CD4-positive, alpha-beta T cell (primary cell): Measurements from ENCODE around the gene LARGE1. TPM values are rescaled to one million over a fixed set of nuclear protein-coding genes. Genes with fewer than 3 reads are reported as not detected.
A peak's percentile ranks its signal among the peaks of the same experiment; 100 is the strongest.

Experiments used
- ATAC-seq: fragments of 200-7000 bp; cut with Tn5 transposase; one replicate; pipeline ENCODE4 v1.10.0; 2022; ENCODE audit warnings: mild to moderate bottlenecking; ENCODE audit not compliant: poor library complexity
- CTCF ChIA-PET: fragments of 350-600 bp; sonication (Branson Sonifier 250); formaldehyde crosslinking; loops from one replicate; lab custom pipeline; 2021; ENCODE audit warnings: antibody characterized with exemption, inconsistent platforms; lab: Charles Lee
- POLR2A ChIA-PET: fragments of 350-600 bp; sonication (Branson Sonifier 250); formaldehyde crosslinking; loops from one replicate; lab custom pipeline; 2021; ENCODE audit warnings: antibody characterized with exemption, inconsistent platforms; lab: Charles Lee
- DNase-seq, 14 experiments: peaks; one replicate each; pipeline ENCODE4 v3.0.0-alpha.2; 2013 to 2020; ENCODE audit warnings: mixed read lengths in 2 of 14
- H3K27ac ChIP-seq, 2 donors: one replicate each; pipeline versions ENCODE4 v1.5.1 to v1.7.0; 2013; ENCODE audit warnings: low read length in 2 of 2, low read depth in 1 of 2, mild to moderate bottlenecking in 1 of 2
- H3K27me3 ChIP-seq, 2 experiments: 1 replicate in 1 of 2; 2 replicates in 1 of 2; pipeline versions ENCODE4 v1.6.1 to v1.7.0; 2013; ENCODE audit warnings: low read length in 2 of 2, control low read depth in 1 of 2, mild to moderate bottlenecking in 1 of 2, moderate library complexity in 1 of 2; ENCODE audit not compliant: insufficient read depth in 2 of 2, control insufficient read depth in 1 of 2
- H3K36me3 ChIP-seq: one replicate; pipeline ENCODE4 v1.6.1; 2013; ENCODE audit warnings: low read length, control low read depth; ENCODE audit not compliant: insufficient read depth
- H3K4me1 ChIP-seq: one replicate; pipeline ENCODE4 v1.6.1; 2013; ENCODE audit warnings: low read length, control low read depth; ENCODE audit not compliant: insufficient read depth
- H3K4me3 ChIP-seq: one replicate; pipeline ENCODE4 v1.5.1; 2013; ENCODE audit warnings: mild to moderate bottlenecking, low read length, moderate library complexity
- H3K9me3 ChIP-seq, 2 experiments: 1 replicate in 1 of 2; 2 replicates in 1 of 2; pipeline versions ENCODE4 v1.6.1 to v1.7.0; 2013; ENCODE audit warnings: low read length in 2 of 2, mild to moderate bottlenecking in 2 of 2, control low read depth in 1 of 2, moderate library complexity in 1 of 2; ENCODE audit not compliant: control insufficient read depth in 1 of 2, insufficient read depth in 1 of 2
- H3K27ac Mint-ChIP-seq: one replicate; pipeline ENCODE4 v1.8.0; 2020; ENCODE audit warnings: mixed read lengths
- H3K27me3 Mint-ChIP-seq: one replicate; pipeline ENCODE4 v1.8.0; 2021; ENCODE audit warnings: mixed read lengths
- H3K36me3 Mint-ChIP-seq: one replicate; pipeline ENCODE4 v1.8.0; 2021; ENCODE audit warnings: low read depth, mixed read lengths
- H3K4me1 Mint-ChIP-seq: one replicate; pipeline ENCODE4 v1.8.0; 2021; ENCODE audit warnings: low read depth, mixed read lengths
- H3K4me3 Mint-ChIP-seq: one replicate; pipeline ENCODE4 v1.8.0; 2020; ENCODE audit warnings: mild to moderate bottlenecking, mixed read lengths
- H3K9me3 Mint-ChIP-seq: one replicate; pipeline ENCODE4 v1.8.0; 2020; ENCODE audit warnings: mixed read lengths
- CTCF ChIP-seq: fragments of 200-600 bp; IDR thresholded peaks from one replicate; pipeline ENCODE4 v1.8.0; 2022; ENCODE audit warnings: antibody characterized with exemption, mild to moderate bottlenecking
- intact Hi-C, 2 experiments: fragments of 100-400 bp; cut with DNase I in 1 of 2; cut with micrococcal nuclease in 1 of 2; formaldehyde crosslinking; loops; one replicate each; pipeline versions ENCODE4 v1.15.1 to v1.9.0; 2023 to 2025; cut with DNase I, micrococcal nuclease
- polyA plus RNA-seq, 2 donors: library from polyadenylated mRNA; unstranded; fragments of 120-200 nt; gene quantifications; one replicate each; pipeline ENCODE4 v1.2.1, GENCODE V29; 2013
- total RNA-seq, 174 experiments: library from RNA in 2 of 174; stranded (reverse) in 2 of 174; gene quantifications; one replicate each; pipeline ENCODE4 v1.2.3 and lab custom pipeline; 2021 to 2026

Gene LARGE1
- total RNA-seq (under 1 TPM; 0.14 to 0.70 TPM), total RNA-seq (lab: John Stamatoyannopoulos, UW) (0.07 to 4.8 (median 1.0) reads per million in 172 experiments)
- polyA plus RNA-seq (2013, experiment 1 of 2), result 0.27 TPM
- 0.50 TPM for polyA plus RNA-seq (2013, experiment 2 of 2)

GRCh38 chr22:33920197-33920540 is at the start of gene LARGE1:
TSS of gene LARGE1 (minus strand) at chr22:33920476.
- Histone ChIP-seq H3K36me3 (no peaks in the 10 kb centered on the region), H3K9me3 (peaks cover 0 to 27% of the 10 kb centered on the region in 2 experiments), H3K27me3 (peaks cover 43 to 45% of the 10 kb centered on the region in 2 experiments), H3K27ac (no peak within 1 kb of the TSS), H3K4me1 (peaks cover 24% of the 10 kb centered on the region), H3K4me3 (peak within 1 kb of the TSS; percentile 56)
- intact Hi-C loops, result loop anchor here in 1 of 2 experiments (5.0 kb wide), 1 partner anchor 192 kb away; no protein-coding TSS in a partner anchor
- H3K9me3 Mint-ChIP-seq, result peaks cover 2% of the 10 kb centered on the region
- H3K4me3 Mint-ChIP-seq, result peak within 1 kb of the TSS; percentile 84
- H3K27ac Mint-ChIP-seq, result no peak within 1 kb of the TSS
- H3K27me3 Mint-ChIP-seq, result peaks cover 69% of the 10 kb centered on the region
- ATAC-seq (no peak), DNase-seq (peak in 1 of 14 experiments; percentile 4)
- POLR2A ChIA-PET, result no interaction called here
- no peaks in the 10 kb centered on the region for H3K36me3 Mint-ChIP-seq
- CTCF ChIA-PET, result no interaction called here
- no peak for TF ChIP-seq CTCF
- peaks cover 24% of the 10 kb centered on the region for H3K4me1 Mint-ChIP-seq

GRCh38 chr22:33969045-33969444 is 48.8 kb upstream of the LARGE1 start:
- Histone ChIP-seq H3K9me3 (peaks cover 0 to 4% of the 10 kb centered on the region in 2 experiments), H3K4me3 (no peak overlapping the region), H3K27me3 (peaks cover 2 to 3% of the 10 kb centered on the region in 2 experiments), H3K4me1 (no peaks in the 10 kb centered on the region), H3K36me3 (no peaks in the 10 kb centered on the region), H3K27ac (no peak overlapping the region)
- Mint-ChIP-seq H3K4me1 (no peaks in the 10 kb centered on the region), H3K36me3 (no peaks in the 10 kb centered on the region), H3K9me3 (no peaks in the 10 kb centered on the region), H3K4me3 (no peak overlapping the region), H3K27me3 (peaks cover 7% of the 10 kb centered on the region), H3K27ac (no peak overlapping the region)
- intact Hi-C loops, result no loop called here
- ChIA-PET CTCF (no interaction called here), POLR2A (no interaction called here)
- ATAC-seq (no peak), DNase-seq (no peak)
- TF ChIP-seq CTCF, result no peak

- H3K27me3 ChIP-seq, result no peaks in the 10 kb centered on the region
- Mint-ChIP-seq H3K9me3 (no peaks in the 10 kb centered on the region), H3K4me1 (no peaks in the 10 kb centered on the region), H3K36me3 (no peaks in the 10 kb centered on the region), H3K27ac (no peak overlapping the region), H3K27me3 (no peaks in the 10 kb centered on the region), H3K4me3 (no peak overlapping the region)
- H3K4me1 ChIP-seq, result no peaks in the 10 kb centered on the region
- DNase-seq (no peak), ATAC-seq (no peak)
- intact Hi-C loops, result no loop called here
- POLR2A ChIA-PET, result no interaction called here
- CTCF ChIA-PET, result no interaction called here
- TF ChIP-seq CTCF, result no peak
- H3K4me3 ChIP-seq, result no peak overlapping the region
- H3K9me3 ChIP-seq, result peaks cover 0 to 3% of the 10 kb centered on the region in 2 experiments
- H3K27ac ChIP-seq, result no peak overlapping the region
- H3K36me3 ChIP-seq, result no peaks in the 10 kb centered on the region
Measured at GRCh38 chr22:33964121-33964520, 43.8 kb upstream of the LARGE1 start.
